Measurements from ENCODE around the gene SMG6.

The SMG6 gene

DNA sequence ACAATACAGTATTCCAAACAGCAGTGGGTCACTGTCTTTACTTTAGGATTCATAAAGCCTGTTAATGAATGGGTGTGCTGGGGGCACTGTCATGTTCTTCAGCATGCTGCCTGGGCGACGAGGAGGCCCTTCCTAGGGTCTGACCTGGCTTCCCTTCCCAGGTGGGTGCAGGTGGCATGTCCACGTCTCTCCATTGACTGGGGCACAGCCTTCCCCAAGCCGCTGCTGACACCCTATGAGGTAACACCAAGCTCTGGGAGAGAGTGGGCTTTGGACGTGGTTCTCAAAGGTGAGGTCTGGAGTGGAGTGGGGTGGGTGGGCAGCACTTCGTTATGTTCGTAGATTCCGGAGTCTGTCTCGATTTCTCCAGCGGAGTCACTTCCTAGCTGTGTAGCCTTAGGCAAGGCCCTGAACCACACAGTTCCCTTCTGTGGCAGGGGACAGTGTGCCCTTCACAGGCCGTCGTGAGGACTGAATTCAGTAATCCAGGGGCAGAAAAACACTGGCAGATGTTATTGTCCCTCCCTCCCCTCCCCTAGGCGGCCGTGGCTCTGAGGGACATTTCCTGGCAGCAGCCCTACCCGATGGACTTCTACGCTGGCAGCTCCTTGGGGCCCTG is 262.5 kb downstream of the SMG6 start:
- DNase-seq, result no peak

DNA sequence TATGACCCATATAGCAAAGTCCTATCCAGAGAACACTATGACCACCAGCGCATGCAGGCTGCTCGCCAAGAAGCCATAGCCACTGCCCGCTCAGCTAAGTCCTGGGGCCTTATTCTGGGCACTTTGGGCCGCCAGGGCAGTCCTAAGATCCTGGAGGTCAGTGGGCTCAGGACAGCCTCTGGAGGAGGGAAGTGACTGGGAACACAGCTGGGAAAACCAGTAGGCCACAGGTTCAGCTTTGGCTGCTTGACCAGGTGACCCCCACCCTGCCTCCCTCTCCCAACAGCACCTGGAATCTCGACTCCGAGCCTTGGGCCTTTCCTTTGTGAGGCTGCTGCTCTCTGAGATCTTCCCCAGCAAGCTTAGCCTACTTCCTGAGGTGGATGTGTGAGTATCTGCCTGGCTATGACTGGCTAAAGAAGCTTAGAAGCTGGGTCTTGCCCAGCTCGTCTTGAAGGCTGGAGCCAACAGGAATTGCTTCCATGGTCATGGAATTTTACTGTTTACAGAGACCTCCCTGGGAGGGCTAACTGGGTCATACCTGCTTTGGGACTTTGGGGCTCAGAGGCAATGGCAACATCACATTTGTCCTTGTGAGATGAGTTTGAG is 263.3 kb downstream of the SMG6 start:
- no peak for DNase-seq

DNA sequence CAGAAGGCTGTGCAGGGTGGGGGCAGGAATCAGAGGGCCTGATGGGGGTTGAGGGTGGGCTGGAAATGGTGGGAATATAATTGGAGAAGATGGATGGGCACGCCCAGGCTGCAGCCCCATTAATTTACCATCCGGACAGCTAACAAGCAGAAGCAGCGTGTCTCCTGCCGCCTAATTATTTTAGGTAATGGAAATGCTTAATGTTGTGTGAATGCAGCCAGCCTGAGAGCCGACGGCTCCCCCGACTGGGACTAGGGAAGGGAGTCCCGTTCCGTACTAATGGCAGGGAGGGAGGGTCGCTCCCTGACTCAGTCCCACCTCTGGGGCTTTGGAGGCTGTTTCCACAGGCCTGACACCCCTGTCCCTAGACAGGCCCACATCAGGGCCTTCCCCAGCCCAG is 266.4 kb downstream of the SMG6 start:
- no peak for DNase-seq

- no peak for DNase-seq
These were observed 267.8 kb downstream of the SMG6 start for GRCh38 chr17:2035541-2036488.

DNA sequence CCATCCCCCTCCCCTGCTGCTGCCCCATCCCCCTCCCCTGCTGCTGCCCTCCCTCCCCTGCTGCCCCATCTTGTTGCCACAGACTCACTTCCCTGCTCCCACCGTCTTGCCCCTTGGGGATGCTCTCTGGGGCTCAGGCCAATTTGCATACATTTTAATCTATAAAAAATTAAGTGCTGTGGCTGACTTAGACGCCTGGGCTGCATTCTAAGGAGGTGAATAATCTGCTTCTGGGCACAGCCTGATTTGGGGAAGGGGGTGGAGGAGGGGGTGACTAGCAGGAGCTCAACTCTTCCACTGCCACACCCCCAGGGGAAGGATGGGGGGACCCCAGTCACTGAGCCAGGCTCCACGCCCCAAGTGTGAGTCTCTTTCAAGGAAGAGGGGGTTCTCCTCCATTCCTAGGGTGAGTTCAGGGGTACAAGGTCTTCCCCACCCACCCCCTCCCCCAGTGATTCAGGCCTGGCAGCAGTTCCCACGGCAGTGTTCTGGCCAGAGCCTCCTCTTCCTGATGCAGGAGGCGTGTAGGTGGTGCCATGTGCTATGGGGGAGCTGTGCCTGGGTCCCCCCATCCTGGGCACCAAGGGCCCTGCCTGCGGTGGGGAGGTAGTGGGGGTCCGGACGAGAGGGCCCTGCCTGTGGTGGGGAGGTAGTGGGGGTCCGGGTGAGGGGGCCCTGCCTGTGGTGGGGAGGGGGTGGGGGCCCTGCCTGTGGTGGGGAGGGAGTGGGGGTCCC is 268.6 kb downstream of the SMG6 start:
- DNase-seq, result no peak

DNA sequence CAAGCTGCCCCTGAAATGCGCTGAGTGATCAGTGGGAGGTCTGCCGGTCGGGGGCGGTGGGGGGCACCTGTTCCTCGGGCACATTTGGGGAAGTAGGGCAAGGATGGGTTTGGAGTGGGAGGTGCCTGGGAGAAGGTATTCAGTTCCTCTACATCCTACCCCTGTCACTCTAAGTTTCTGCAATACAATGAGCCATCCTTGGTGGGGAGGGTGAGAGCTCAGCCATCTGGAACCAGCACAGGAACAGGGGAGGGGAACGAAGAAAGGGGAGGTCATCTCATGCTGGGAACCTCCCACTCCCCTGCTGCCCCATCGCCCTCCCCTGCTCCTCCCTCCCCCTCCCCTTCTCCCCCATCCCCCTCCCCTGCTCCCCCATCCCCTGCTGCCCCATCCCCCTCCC is 269.4 kb downstream of the SMG6 start:
- no peak for DNase-seq

- DNase-seq, result no peak
These were observed 270.4 kb downstream of the SMG6 start for GRCh38 chr17:2033153-2033552.

- DNase-seq, result no peak
These were observed 272.8 kb downstream of the SMG6 start for GRCh38 chr17:2030779-2031163.

GRCh38 chr17:2029911-2030778 is 273.4 kb downstream of the SMG6 start, which contains the start of gene DPH1:
TSS of gene DPH1 (plus strand) at chr17:2030153. CDS start at chr17:2030170, 17 bp downstream.
- peak; percentile 96 for DNase-seq

- DNase-seq, result peak; percentile 51
These were observed 274.8 kb downstream of the SMG6 start for GRCh38 chr17:2028737-2029136.

DNA sequence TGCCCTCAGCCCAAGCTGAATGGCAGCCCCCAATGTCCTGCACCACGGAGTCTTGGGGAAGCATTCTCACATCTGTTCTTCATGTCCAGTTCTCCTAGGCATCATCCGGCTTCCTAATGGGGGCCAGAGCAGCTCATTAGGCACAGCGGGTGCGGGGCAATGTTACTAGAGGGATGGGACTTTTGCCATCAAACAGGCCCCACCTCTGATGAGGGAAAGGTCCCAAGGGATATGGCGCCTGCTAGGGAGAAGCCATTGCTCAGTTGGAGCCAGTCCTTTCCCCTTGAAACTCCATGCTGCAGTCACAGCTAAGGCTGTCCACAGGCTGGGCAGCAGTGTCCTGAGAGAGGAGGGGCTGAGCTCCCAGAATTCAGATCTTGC is 275.4 kb downstream of the SMG6 start:
- DNase-seq, result no peak

DNA sequence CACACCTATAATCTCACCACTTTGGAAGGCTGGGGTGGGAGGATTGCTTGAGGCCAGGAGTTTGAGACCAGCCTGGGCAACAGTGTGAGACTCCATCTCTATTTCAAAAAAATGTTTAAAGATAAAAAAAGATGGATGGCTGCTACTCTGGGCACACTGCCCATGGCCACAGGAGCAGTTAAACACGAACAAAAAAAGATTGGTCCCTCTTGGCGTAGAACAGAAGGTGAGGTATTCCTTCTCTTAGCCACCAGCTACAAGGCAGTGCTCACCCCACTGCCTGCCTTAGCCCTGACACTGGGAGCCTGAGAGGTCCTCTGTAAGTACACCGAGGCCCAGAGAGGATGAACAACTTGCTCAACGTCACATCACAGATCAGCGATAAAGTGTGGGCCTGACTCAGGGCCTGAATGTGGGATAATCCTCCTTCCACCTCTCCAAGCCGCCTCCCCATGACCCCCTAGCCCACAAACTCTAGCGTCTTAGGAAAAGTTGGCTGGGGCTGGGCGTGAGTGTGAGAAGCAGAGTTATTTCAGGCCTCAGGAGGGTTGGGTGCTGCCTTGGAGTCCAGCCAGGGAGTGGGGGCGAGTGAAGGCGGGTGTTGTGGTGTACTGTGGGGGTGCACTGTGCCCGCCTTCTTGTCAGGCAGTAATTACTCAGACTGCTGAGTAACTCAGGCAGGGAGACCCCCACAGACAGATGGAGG is 275.9 kb downstream of the SMG6 start:
- peak; percentile 46 for DNase-seq

DNA sequence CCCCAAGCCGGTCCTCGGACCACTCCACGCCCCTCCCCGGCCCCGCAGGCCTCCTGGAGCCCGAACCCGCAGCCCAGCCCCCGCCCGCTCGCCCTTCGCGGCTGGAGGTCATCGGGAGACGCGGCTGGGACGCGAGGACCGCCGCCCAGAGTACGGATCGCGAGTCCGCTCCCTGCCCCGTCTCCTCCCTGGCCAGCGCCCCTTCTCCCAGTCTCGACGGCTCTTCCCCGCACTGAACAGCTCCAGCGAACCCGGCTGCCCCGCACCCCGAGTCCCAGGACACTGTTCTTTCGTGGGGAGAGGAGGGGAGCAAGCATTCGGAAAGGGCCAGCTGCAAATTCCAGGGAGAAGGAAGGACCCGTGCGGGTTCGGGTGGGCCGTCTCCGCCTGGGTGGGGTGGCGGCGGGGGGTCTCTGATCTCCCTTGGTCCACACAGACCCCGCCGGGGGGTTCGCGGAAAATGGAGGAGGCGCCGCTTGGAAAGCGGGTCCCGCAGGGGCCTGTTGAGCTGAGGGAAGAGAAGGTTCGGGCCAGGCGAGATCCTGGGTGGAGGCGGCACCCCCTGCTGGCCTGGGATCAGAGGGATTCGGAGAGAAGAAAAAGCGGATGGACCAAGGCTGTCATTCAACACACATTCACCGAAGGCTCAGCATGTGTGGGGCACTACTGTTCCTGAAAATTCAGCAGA is 277.8 kb downstream of the SMG6 start:
- peak; percentile 73 for DNase-seq

DNA sequence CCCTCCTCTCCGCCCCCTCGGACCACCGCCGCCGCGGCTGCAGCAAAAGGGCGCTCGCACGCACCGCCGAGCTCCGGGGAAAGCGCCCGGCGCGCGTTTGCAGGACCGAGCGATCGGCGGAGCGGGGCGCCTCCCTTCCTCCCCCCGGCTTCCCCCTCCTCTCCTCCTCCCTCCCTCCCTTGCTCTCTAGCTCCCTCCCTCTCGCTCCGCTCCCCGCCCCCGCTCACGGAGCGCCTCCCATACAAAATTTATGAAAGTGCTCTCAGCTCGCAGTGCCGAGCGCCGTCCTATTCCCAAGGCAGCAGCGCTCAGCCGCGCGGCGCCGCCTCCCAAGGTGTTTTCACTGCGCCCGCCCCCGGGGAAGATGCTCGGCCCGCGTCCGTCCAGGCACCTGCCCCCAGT is 278.4 kb downstream of the SMG6 start, which contains the start of gene RTN4RL1:
RTN4RL1 (minus strand) TSS at position 115 of the 402 bp plus-strand sequence. CDS start 469 bp downstream, outside the sequence.
- DNase-seq, result peak; percentile 82

GRCh38 chr17:2024572-2025219 is 278.9 kb downstream of the SMG6 start:
- no peak for DNase-seq

DNA sequence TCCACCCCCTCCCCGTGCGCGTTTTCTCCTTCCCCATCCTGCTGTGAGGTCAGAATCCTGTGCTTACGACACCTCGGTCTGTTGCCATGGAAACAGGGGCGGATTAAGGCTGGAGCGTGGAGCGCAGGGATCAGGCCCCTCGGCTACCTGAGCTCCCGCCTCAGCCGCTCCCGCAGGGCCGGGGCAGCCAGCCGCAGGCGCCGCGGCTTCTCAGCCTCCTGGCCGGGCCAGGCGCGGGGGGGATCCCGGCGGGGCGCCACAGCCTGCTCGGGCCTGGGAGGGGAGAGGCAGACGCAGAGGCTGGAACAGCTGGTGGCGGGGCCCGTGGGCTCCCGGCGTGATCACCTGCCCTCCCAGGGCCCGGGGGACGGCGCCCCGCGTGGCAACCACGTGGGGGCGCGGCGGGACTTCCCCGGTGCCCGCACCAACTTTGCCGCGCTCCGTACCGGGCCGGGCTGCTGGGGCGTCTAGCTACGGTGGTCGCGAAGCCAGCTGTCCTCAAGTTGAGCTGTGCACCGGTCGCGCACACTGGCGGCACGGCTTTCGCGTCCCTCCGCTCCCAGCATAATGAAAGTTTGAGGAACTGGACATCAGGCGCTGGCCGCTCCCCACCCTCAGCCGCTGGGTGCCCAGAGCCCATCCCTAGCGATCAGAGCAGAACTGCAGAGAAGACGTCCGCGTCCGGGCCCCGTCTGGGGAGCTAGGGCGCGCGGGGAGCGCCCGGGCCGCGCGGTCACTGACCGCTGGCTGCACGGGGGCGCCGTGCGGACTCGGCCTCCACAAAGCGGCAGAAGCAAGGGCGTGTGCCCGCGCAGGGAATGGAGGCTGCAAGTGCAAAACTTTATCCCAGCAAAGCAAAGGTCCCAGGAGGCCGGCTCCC is 279.7 kb downstream of the SMG6 start:
- peak; percentile 72 for DNase-seq

DNA sequence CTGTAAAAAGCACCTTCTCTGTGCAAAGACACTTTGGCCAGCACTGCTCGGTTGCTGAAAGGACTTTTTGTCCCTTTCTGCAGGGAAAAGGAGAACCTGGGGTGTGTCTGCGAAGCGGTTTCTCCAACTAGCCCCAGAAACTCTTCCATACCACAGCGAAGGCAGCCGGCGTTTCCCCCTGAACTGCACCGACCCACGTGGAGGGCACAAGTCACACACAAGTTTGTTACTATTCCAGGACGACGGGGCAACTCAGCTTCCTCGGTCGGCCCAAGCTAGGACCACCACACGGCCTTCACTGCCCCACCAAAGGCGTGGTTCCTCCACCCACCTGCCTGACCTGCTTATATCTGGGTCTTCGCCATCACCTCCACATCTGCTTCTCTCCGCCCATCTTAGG is 280.3 kb downstream of the SMG6 start:
- no peak for DNase-seq

- DNase-seq, result peak; percentile 37
These were observed 280.8 kb downstream of the SMG6 start for GRCh38 chr17:2022647-2023240.

- no peak for DNase-seq
These were observed 282.9 kb downstream of the SMG6 start for GRCh38 chr17:2020721-2021120.
